Measurements from ENCODE around the gene CCDC6. TPM values are rescaled to one million over a fixed set of nuclear protein-coding genes. Genes with fewer than 3 reads are reported as not detected.

Gene CCDC6
- total and polyA plus RNA-seq, 2 of the 8 experiments (the other 6 are each of a cell fraction or from before 2014, with no cell fraction given) = 42.2 to 74.4 TPM

GRCh38 chr10:59857921-59858320, 48.4 kb downstream of the CCDC6 start:
- 91% methylated on average over 3 of the region's 3 CpGs; no CpG with 5 or more reads in 1 of the 2 experiments for WGBS, 2 experiments (ENCODE audit: extremely low coverage in 1 of 2, insufficient coverage in 1 of 2, insufficient read length in 1 of 2, insufficient replicate concordance in 2 of 2, low coverage in 1 of 2, low lambda C conversion rate in 2 of 2, missing lambda C conversion rate in 1 of 2)
- H4K20me1 ChIP-seq (replicated peaks in 1 of 2; ENCODE audit: control insufficient read depth in 1 of 2, insufficient read depth in 2 of 2, low read length in 2 of 2) = peaks cover 7 to 11% of the 10 kb centered on the region in 2 experiments

More at GRCh38 chr10:59857921-59858320, 48.4 kb downstream of the CCDC6 start:
- H4K8ac ChIP-seq (ENCODE audit: extremely low read depth, insufficient read depth, low read length) = no peak overlapping the region
- H3K27ac ChIP-seq (ENCODE audit: low read depth, low read length) = no peak overlapping the region
- peaks cover 0 to 21% (median 6%) of the 10 kb centered on the region in 4 experiments; a peak in 5 of 7 replicates for H3K4me1 ChIP-seq (replicated peaks in 1 of 4; ENCODE audit: control insufficient read depth in 3 of 4, insufficient read depth in 4 of 4, low read length in 3 of 4)
- H2BK20ac ChIP-seq (ENCODE audit: low read length) = no peak overlapping the region
- no peak overlapping the region for H3K9ac ChIP-seq (replicated peaks in 1 of 4; ENCODE audit: extremely low read depth in 1 of 4, low read depth in 3 of 4, low read length in 3 of 4)
- FAIRE-seq = no peak
- H3K79me1 ChIP-seq (ENCODE audit: low read depth, low read length) = peaks cover 3% of the 10 kb centered on the region; the same call in 1 of the 2 replicates
- no peak overlapping the region for H3K18ac ChIP-seq (ENCODE audit: extremely low read depth, low read length)
- CTCF ChIA-PET (ENCODE audit: partially characterized antibody) = interaction anchor here (0.5 to 1.2 kb wide), 4 partner anchors 16 to 912 kb away, joined by 3 to 4 read pairs (median 3); no protein-coding TSS in a partner anchor
- H3K14ac ChIP-seq (ENCODE audit: insufficient read length) = no peak overlapping the region
- no peak overlapping the region for H2BK120ac ChIP-seq (replicated peaks; ENCODE audit: low read depth, low read length)
- no peaks in the 10 kb centered on the region; the same call in 1 of the 2 replicates for H3K23me2 ChIP-seq (ENCODE audit: low read depth, low read length)
- DNase-seq (ENCODE audit: low read depth in 1 of 2, low spot score in 2 of 2) = no peak
- H3K4me2 ChIP-seq (ENCODE audit: insufficient read depth in 1 of 2, low read depth in 2 of 2, low read length in 2 of 2) = no peak overlapping the region
- no peak for TF ChIP-seq CBX5 (IDR thresholded peaks at IDR 0.05; ENCODE audit: low read depth, low read length)
- no peak for TF ChIP-seq GABPA (IDR thresholded peaks at IDR 0.05; ENCODE audit: borderline replicate concordance, insufficient read depth, low read length)
- H2AFZ ChIP-seq (ENCODE audit: low read length) = no peak overlapping the region
- H3K79me2 ChIP-seq (ENCODE audit: control insufficient read depth in 1 of 2, insufficient read depth in 2 of 2, low read length in 2 of 2) = peaks cover 6 to 99% of the 10 kb centered on the region in 2 experiments; a peak in 3 of 4 replicates
- H2AK5ac ChIP-seq (ENCODE audit: low read depth, low read length) = no peak overlapping the region
- H2BK12ac ChIP-seq (ENCODE audit: low read depth, low read length) = no peak overlapping the region
- POLR2A ChIA-PET (ENCODE audit: partially characterized antibody) = no interaction called here
- no peaks in the 10 kb centered on the region for H3K36me3 ChIP-seq (ENCODE audit: control insufficient read depth in 2 of 4, insufficient read depth in 4 of 4, low read length in 3 of 4)
- no peak overlapping the region for H3K56ac ChIP-seq (replicated peaks; ENCODE audit: insufficient read length, low read depth, low read length)
- no peak overlapping the region for H3K4me3 ChIP-seq (ENCODE audit: extremely low read depth in 1 of 4, insufficient read depth in 2 of 4, low read depth in 3 of 4, low read length in 4 of 4)
- no peak overlapping the region for H4K5ac ChIP-seq (ENCODE audit: insufficient read length, low read depth, low read length)
- H3K27me3 ChIP-seq (replicated peaks in 1 of 4; ENCODE audit: control insufficient read depth in 3 of 4, extremely low read depth in 1 of 4, insufficient read depth in 3 of 4, low read length in 3 of 4) = no peaks in the 10 kb centered on the region
- H3K23ac ChIP-seq (ENCODE audit: insufficient read length) = no peak overlapping the region
- no peak overlapping the region for H2BK15ac ChIP-seq (ENCODE audit: low read length)
- no peak overlapping the region for H3K4ac ChIP-seq (replicated peaks; ENCODE audit: insufficient read length, low read depth, low read length)
- H4K91ac ChIP-seq (replicated peaks; ENCODE audit: insufficient read length, low read length) = no peak overlapping the region
- H3K9me3 ChIP-seq (ENCODE audit: insufficient read depth in 2 of 2, low read depth in 1 of 2, low read length in 1 of 2) = no peaks in the 10 kb centered on the region
- no peak overlapping the region for H2BK5ac ChIP-seq (ENCODE audit: low read depth, low read length)

All from H1 (cell line).